SJSA1 (cell line): ENCODE results near the gene EFNA3. TPM values are rescaled to one million over a fixed set of nuclear protein-coding genes. Genes with fewer than 3 reads are reported as not detected.

ENCODE experiments used
- DNase-seq, 2 experiments: peaks; one replicate each; pipeline ENCODE4 v3.0.0-alpha.2; 2015 to 2020; ENCODE audit warnings: low spot score in 2 of 2, low read depth in 1 of 2
- H3K27ac ChIP-seq: fragments of 250-450 bp; sonication (Bioruptor Pico); 2 replicates; pipeline ENCODE4 v1.5.1; 2020; ENCODE audit warnings: mild to moderate bottlenecking, moderate library complexity
- H3K27me3 ChIP-seq: fragments of 250-450 bp; sonication (Bioruptor Pico); replicated peaks from 2 replicates; pipeline ENCODE4 v1.5.1; 2020; ENCODE audit warnings: mild to moderate bottlenecking, moderate library complexity
- H3K36me3 ChIP-seq: fragments of 250-450 bp; sonication (Bioruptor Pico); 2 replicates; pipeline ENCODE4 v1.5.1; 2020; ENCODE audit warnings: mild to moderate bottlenecking
- H3K4me1 ChIP-seq: fragments of 250-450 bp; sonication (Bioruptor Pico); replicated peaks from 2 replicates; pipeline ENCODE4 v1.6.1; 2021; ENCODE audit warnings: mild to moderate bottlenecking
- H3K4me3 ChIP-seq: fragments of 250-450 bp; sonication (Bioruptor Pico); 2 replicates; pipeline ENCODE4 v1.5.1; 2020; ENCODE audit warnings: mild to moderate bottlenecking
- H3K9me3 ChIP-seq: fragments of 250-450 bp; sonication (Bioruptor Pico); replicated peaks from 2 replicates; pipeline ENCODE4 v1.5.1; 2020; ENCODE audit warnings: mild to moderate bottlenecking
- total RNA-seq: library from RNA; depleted of rRNA; stranded (reverse); fragments of >200 nt; shearing (Covaris generic); gene quantifications from 2 replicates; pipeline ENCODE4 v1.2.3, GENCODE V29; 2014

Gene EFNA3
- total RNA-seq, 1 experiment from 2014 or later, result 0.21 TPM

GRCh38 chr1:155068599-155068998 lies 10.0 kb upstream of the EFNA3 start:
- Histone ChIP-seq H3K27ac (no peak overlapping the region), H3K4me3 (no peak overlapping the region), H3K27me3 (peaks cover 9% of the 10 kb centered on the region), H3K36me3 (no peaks in the 10 kb centered on the region), H3K4me1 (peaks cover 18% of the 10 kb centered on the region), H3K9me3 (0 out of 2 replicates have a peak, but pooled peaks cover 2% of the 10 kb centered on the region)
- DNase-seq, result no peak

- Histone ChIP-seq H3K4me1 (peaks cover 10% of the 10 kb centered on the region), H3K9me3 (no peaks in the 10 kb centered on the region), H3K27me3 (peaks cover 13% of the 10 kb centered on the region), H3K27ac (no peak overlapping the region), H3K4me3 (no peak overlapping the region), H3K36me3 (no peaks in the 10 kb centered on the region)
- DNase-seq, result no peak
Observed at GRCh38 chr1:155069551-155070157, 9.0 kb upstream of the EFNA3 start.

GRCh38 chr1:155070158-155070621 lies 8.4 kb upstream of the EFNA3 start:
- Histone ChIP-seq H3K36me3 (no peaks in the 10 kb centered on the region), H3K4me1 (peaks cover 10% of the 10 kb centered on the region), H3K27me3 (peaks cover 18% of the 10 kb centered on the region), H3K27ac (no peak overlapping the region), H3K4me3 (no peak overlapping the region), H3K9me3 (no peaks in the 10 kb centered on the region)
- no peak for DNase-seq

GRCh38 chr1:155070721-155071569 lies 7.7 kb upstream of the EFNA3 start:
- Histone ChIP-seq H3K27ac (no peak overlapping the region), H3K27me3 (peaks cover 19% of the 10 kb centered on the region), H3K36me3 (no peaks in the 10 kb centered on the region), H3K9me3 (no peaks in the 10 kb centered on the region), H3K4me1 (peaks cover 10% of the 10 kb centered on the region), H3K4me3 (peak overlapping the region; percentile 19; the same call in 1 of the 2 replicates)
- DNase-seq, result peak in 1 of 2 experiments; percentile 62

- H3K27ac ChIP-seq, result no peak overlapping the region
- H3K27me3 ChIP-seq, result peaks cover 19% of the 10 kb centered on the region
- H3K36me3 ChIP-seq, result no peaks in the 10 kb centered on the region
- H3K4me3 ChIP-seq, result no peak overlapping the region
- DNase-seq, result no peak
- peaks cover 10% of the 10 kb centered on the region for H3K4me1 ChIP-seq
- H3K9me3 ChIP-seq, result no peaks in the 10 kb centered on the region
Observed at GRCh38 chr1:155071701-155072100, 6.9 kb upstream of the EFNA3 start.

- H3K9me3 ChIP-seq, result no peaks in the 10 kb centered on the region
- no peak overlapping the region for H3K4me3 ChIP-seq
- no peak for DNase-seq
- peaks cover 22% of the 10 kb centered on the region for H3K27me3 ChIP-seq
- no peak overlapping the region for H3K27ac ChIP-seq
- no peaks in the 10 kb centered on the region for H3K36me3 ChIP-seq
- peaks cover 10% of the 10 kb centered on the region for H3K4me1 ChIP-seq
Observed at GRCh38 chr1:155072531-155073289, 5.9 kb upstream of the EFNA3 start.

- Histone ChIP-seq H3K27me3 (peaks cover 27% of the 10 kb centered on the region), H3K4me1 (peaks cover 13% of the 10 kb centered on the region), H3K9me3 (no peaks in the 10 kb centered on the region), H3K4me3 (no peak overlapping the region), H3K36me3 (no peaks in the 10 kb centered on the region), H3K27ac (no peak overlapping the region)
- DNase-seq, result no peak
Observed at GRCh38 chr1:155073377-155074242, 5.0 kb upstream of the EFNA3 start.

GRCh38 chr1:155075535-155075934 lies 3.1 kb upstream of the EFNA3 start:
- no peak for DNase-seq
- no peaks in the 10 kb centered on the region for H3K9me3 ChIP-seq
- no peak overlapping the region for H3K4me3 ChIP-seq
- H3K27ac ChIP-seq, result no peak overlapping the region
- peaks cover 28% of the 10 kb centered on the region for H3K4me1 ChIP-seq
- no peaks in the 10 kb centered on the region for H3K36me3 ChIP-seq
- peaks cover 46% of the 10 kb centered on the region for H3K27me3 ChIP-seq

GRCh38 chr1:155076371-155076770 lies 2.3 kb upstream of the EFNA3 start:
- no peaks in the 10 kb centered on the region for H3K36me3 ChIP-seq
- DNase-seq, result no peak
- no peak overlapping the region for H3K4me3 ChIP-seq
- peaks cover 28% of the 10 kb centered on the region for H3K4me1 ChIP-seq
- H3K27me3 ChIP-seq, result peaks cover 55% of the 10 kb centered on the region
- H3K9me3 ChIP-seq, result no peaks in the 10 kb centered on the region
- H3K27ac ChIP-seq, result no peak overlapping the region

- Histone ChIP-seq H3K9me3 (no peaks in the 10 kb centered on the region), H3K4me1 (peaks cover 35% of the 10 kb centered on the region), H3K36me3 (no peaks in the 10 kb centered on the region), H3K4me3 (no peak overlapping the region), H3K27me3 (peaks cover 63% of the 10 kb centered on the region), H3K27ac (no peak overlapping the region)
- DNase-seq, result no peak
Observed at GRCh38 chr1:155077346-155077745, 1.3 kb upstream of the EFNA3 start.

GRCh38 chr1:155077758-155078445 lies 735 bp upstream of the EFNA3 start:
- H3K4me3 ChIP-seq, result no peak overlapping the region

GRCh38 chr1:155079210-155079486 lies 511 bp downstream of the EFNA3 start:
- DNase-seq, result no peak
- Histone ChIP-seq H3K4me3 (no peak overlapping the region), H3K36me3 (no peaks in the 10 kb centered on the region), H3K9me3 (no peaks in the 10 kb centered on the region), H3K27ac (no peak overlapping the region), H3K27me3 (peaks cover 72% of the 10 kb centered on the region), H3K4me1 (peaks cover 37% of the 10 kb centered on the region)

More at GRCh38 chr1:155077758-155078445, 735 bp upstream of the EFNA3 start:
- Histone ChIP-seq H3K9me3 (no peaks in the 10 kb centered on the region), H3K4me1 (peaks cover 37% of the 10 kb centered on the region), H3K27ac (no peak overlapping the region), H3K36me3 (no peaks in the 10 kb centered on the region), H3K27me3 (peaks cover 63% of the 10 kb centered on the region)
- DNase-seq, result no peak
